A673 (cell line): ENCODE measurements around the gene CHEK1.

ENCODE experiments used
- CTCF ChIP-seq: fragments of 300-800, 200-600 bp; sonication (generic); conservative IDR thresholded peaks from 2 replicates; pipeline ENCODE4 v1.5.1; 2017; ENCODE audit warnings: low read depth, mild to moderate bottlenecking, antibody characterized with exemption, low read length, moderate library complexity, mixed read lengths
- EZH2 ChIP-seq: fragments of 200-600 bp; sonication (generic); IDR thresholded peaks from 2 replicates; pipeline ENCODE4 v1.6.1; 2017; ENCODE audit warnings: borderline replicate concordance, low read depth, mild to moderate bottlenecking, mixed read lengths, antibody characterized with exemption, low read length; ENCODE audit not compliant: poor library complexity, severe bottlenecking

DNA sequence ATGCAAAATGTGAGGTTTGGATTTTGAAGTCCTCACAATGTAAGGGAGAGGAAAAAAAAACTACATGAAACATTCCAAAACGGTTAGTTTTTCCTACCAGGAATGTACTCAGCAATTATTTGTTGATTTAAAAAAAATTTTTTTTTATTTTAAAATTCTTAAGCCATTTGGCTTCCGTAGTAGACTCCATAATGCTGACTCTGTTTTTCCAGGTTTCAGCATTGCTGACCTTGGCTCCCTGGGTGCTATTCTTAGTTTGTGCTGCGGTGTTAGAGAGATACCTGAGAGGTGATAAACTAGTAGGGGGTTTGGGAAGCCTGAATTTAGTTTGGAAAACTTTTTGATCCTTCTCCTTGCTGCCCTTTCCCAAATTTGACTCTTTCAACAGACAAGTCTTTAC is 21.8 kb upstream of the CHEK1 start:
- TF ChIP-seq EZH2 (no peak), CTCF (no peak)
